Fibroblast of lung (primary cell): ENCODE measurements around the gene NUTM1. TPM values are rescaled to one million over a fixed set of nuclear protein-coding genes. Genes with fewer than 3 reads are reported as not detected.

Source experiments
- DNase-seq, 2 donors: peaks; one replicate each; pipeline versions ENCODE4 v3.0.0 to v3.0.0-alpha.2; 2010; ENCODE audit warnings: low read depth in 2 of 2
- H2AFZ ChIP-seq: 2 replicates; pipeline ENCODE4 v1.5.1; 2012; ENCODE audit warnings: low read length, control low read depth, inconsistent platforms
- H3K27ac ChIP-seq: 2 replicates; pipeline ENCODE4 v1.5.1; 2011; ENCODE audit warnings: low read length, control low read depth; ENCODE audit not compliant: insufficient read depth
- H3K27me3 ChIP-seq: 2 replicates; pipeline ENCODE4 v1.5.1; 2011; ENCODE audit warnings: mild to moderate bottlenecking, low read length; ENCODE audit not compliant: control insufficient read depth, insufficient read depth
- H3K36me3 ChIP-seq: 2 replicates; pipeline ENCODE4 v1.5.1; 2011; ENCODE audit warnings: low read length; ENCODE audit not compliant: control insufficient read depth, insufficient read depth
- H3K4me1 ChIP-seq: 2 replicates; pipeline ENCODE4 v1.5.1; 2011; ENCODE audit warnings: low read length; ENCODE audit not compliant: control insufficient read depth, insufficient read depth; ENCODE audit errors: extremely low read depth
- H3K4me2 ChIP-seq: 2 replicates; pipeline ENCODE4 v1.5.1; 2011; ENCODE audit warnings: low read length, control low read depth; ENCODE audit not compliant: insufficient read depth; ENCODE audit errors: extremely low read depth
- H3K4me3 ChIP-seq, 4 experiments: fragments of 200-600 bp in 1 of 4; sonication (generic) in 1 of 4; replicated peaks in 1 of 4; 2 replicates each; pipeline ENCODE4 v1.5.1; 2011 to 2016; ENCODE audit warnings: low read length in 4 of 4, low read depth in 3 of 4, mild to moderate bottlenecking in 3 of 4, control low read depth in 2 of 4, inconsistent platforms in 1 of 4, mixed read lengths in 1 of 4; ENCODE audit not compliant: insufficient read depth in 1 of 4; ENCODE audit errors: control extremely low read depth in 1 of 4
- H3K79me2 ChIP-seq: 2 replicates; pipeline ENCODE4 v1.5.1; 2012; ENCODE audit warnings: mild to moderate bottlenecking, low read length, inconsistent platforms; ENCODE audit not compliant: control insufficient read depth, insufficient read depth
- H3K9ac ChIP-seq: 2 replicates; pipeline ENCODE4 v1.5.1; 2011; ENCODE audit warnings: mild to moderate bottlenecking, low read length, control low read depth; ENCODE audit not compliant: insufficient read depth
- H3K9me3 ChIP-seq: 2 replicates; pipeline ENCODE4 v1.5.1; 2012; ENCODE audit warnings: low read depth, low read length; ENCODE audit not compliant: control insufficient read depth, insufficient read depth
- H4K20me1 ChIP-seq: 2 replicates; pipeline ENCODE4 v1.5.1; 2011; ENCODE audit warnings: low read length; ENCODE audit not compliant: control insufficient read depth, insufficient read depth; ENCODE audit errors: extremely low read depth
- EZH2 ChIP-seq: IDR thresholded peaks from 2 replicates; pipeline ENCODE4 v1.5.1; 2012; ENCODE audit warnings: low read length, control low read depth, mild to moderate bottlenecking; ENCODE audit errors: missing control alignments
- polyA plus RNA-seq, 2 donors: library from polyadenylated mRNA; depleted of rRNA in 1 of 2; stranded (reverse) in 1 of 2; unstranded in 1 of 2; fragments of >200 nt; gene quantifications; 2 replicates each; pipeline ENCODE4 v1.2.1, GENCODE V29; 2011 to 2012; ENCODE audit warnings: missing spikeins in 1 of 2
- total RNA-seq: library from RNA; depleted of rRNA; stranded (reverse); fragments of >200 nt; gene quantifications from 2 replicates; pipeline ENCODE4 v1.2.1, GENCODE V29; 2014
- TF ChIP-seq, protein P1 (sequence below), 2 donors: IDR thresholded peaks in 1 of 2; conservative IDR thresholded peaks in 1 of 2; 1 replicate in 1 of 2; 2 replicates in 1 of 2; pipeline ENCODE4 v1.5.1; 2011 to 2012; ENCODE audit warnings: low read length in 2 of 2, control low read depth in 1 of 2, inconsistent platforms in 1 of 2, low read depth in 1 of 2, mild to moderate bottlenecking in 1 of 2

The NUTM1 gene
- total and polyA plus RNA-seq, 2 donors (not counting 1 experiment from before 2014, with no cell fraction given): not detected

DNA sequence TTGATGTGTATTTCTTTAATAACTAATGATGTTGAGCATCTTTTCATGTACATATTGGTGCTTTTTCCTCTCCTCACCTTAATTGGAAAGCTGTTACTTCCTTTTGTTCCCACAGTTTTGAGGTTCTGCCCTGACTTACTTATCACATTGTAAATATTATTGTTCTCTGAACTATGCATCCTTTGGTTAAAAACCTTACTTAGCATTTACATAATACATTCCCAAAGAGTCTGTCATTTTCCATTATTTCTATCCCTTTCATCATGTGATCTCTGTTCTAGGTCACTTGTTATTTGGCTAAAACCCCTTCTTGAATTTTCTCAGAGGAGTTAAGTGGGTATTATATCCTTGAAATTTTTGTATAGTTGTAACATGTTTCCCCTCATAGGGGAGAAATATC, 38.5 kb upstream of the NUTM1 start:
- no peak overlapping the region for H3K9ac ChIP-seq
- H3K9me3 ChIP-seq: no peaks in the 10 kb centered on the region
- H3K4me2 ChIP-seq: no peak overlapping the region
- H3K4me3 ChIP-seq: no peak overlapping the region
- no peaks in the 10 kb centered on the region for H3K27me3 ChIP-seq
- H2AFZ ChIP-seq: no peak overlapping the region
- no peaks in the 10 kb centered on the region for H3K79me2 ChIP-seq
- no peak overlapping the region for H3K27ac ChIP-seq
- peak; percentile 82 to 86 for DNase-seq
- TF ChIP-seq EZH2: no peak
- TF ChIP-seq, protein P1, sequence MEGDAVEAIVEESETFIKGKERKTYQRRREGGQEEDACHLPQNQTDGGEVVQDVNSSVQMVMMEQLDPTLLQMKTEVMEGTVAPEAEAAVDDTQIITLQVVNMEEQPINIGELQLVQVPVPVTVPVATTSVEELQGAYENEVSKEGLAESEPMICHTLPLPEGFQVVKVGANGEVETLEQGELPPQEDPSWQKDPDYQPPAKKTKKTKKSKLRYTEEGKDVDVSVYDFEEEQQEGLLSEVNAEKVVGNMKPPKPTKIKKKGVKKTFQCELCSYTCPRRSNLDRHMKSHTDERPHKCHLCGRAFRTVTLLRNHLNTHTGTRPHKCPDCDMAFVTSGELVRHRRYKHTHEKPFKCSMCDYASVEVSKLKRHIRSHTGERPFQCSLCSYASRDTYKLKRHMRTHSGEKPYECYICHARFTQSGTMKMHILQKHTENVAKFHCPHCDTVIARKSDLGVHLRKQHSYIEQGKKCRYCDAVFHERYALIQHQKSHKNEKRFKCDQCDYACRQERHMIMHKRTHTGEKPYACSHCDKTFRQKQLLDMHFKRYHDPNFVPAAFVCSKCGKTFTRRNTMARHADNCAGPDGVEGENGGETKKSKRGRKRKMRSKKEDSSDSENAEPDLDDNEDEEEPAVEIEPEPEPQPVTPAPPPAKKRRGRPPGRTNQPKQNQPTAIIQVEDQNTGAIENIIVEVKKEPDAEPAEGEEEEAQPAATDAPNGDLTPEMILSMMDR (conservative IDR thresholded peaks at IDR 0.05 in 1 of 2, IDR thresholded peaks at IDR 0.05 in 1 of 2; ENCODE audit: low read depth in 1 of 2, low read length in 2 of 2): no peak
- peaks cover 2% of the 10 kb centered on the region for H3K4me1 ChIP-seq
- H4K20me1 ChIP-seq: no peaks in the 10 kb centered on the region
- H3K36me3 ChIP-seq: no peaks in the 10 kb centered on the region

DNA sequence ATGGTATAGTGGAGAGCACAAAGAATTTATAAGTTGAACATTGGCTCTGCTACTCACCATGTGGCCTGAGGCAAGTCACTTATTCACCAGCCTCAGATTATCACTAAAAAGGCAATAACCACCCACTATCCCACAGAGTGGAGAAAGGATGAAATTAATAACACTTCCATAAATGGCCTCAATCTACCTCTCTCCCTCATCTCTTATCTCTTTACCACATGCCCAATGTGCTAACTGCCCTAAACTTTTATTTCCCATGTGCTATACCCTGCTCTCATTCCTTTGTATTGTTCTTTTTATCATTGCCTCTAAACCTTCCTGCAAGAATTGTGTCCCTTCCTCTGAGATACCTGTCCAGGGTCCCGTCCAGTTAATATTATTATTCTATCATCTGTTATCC, 31.6 kb upstream of the NUTM1 start:
- H3K9ac ChIP-seq: no peak overlapping the region
- H3K27me3 ChIP-seq: no peaks in the 10 kb centered on the region
- no peak overlapping the region for H2AFZ ChIP-seq
- H3K36me3 ChIP-seq: no peaks in the 10 kb centered on the region
- no peaks in the 10 kb centered on the region for H4K20me1 ChIP-seq
- no peak for TF ChIP-seq EZH2
- TF ChIP-seq, protein P1 (conservative IDR thresholded peaks at IDR 0.05 in 1 of 2, IDR thresholded peaks at IDR 0.05 in 1 of 2; ENCODE audit: low read depth in 1 of 2, low read length in 2 of 2): no peak
- no peaks in the 10 kb centered on the region for H3K9me3 ChIP-seq
- H3K79me2 ChIP-seq: no peaks in the 10 kb centered on the region
- H3K4me2 ChIP-seq: no peak overlapping the region
- no peak overlapping the region for H3K4me3 ChIP-seq
- no peak overlapping the region for H3K27ac ChIP-seq
- H3K4me1 ChIP-seq: no peaks in the 10 kb centered on the region
- no peak for DNase-seq

DNA sequence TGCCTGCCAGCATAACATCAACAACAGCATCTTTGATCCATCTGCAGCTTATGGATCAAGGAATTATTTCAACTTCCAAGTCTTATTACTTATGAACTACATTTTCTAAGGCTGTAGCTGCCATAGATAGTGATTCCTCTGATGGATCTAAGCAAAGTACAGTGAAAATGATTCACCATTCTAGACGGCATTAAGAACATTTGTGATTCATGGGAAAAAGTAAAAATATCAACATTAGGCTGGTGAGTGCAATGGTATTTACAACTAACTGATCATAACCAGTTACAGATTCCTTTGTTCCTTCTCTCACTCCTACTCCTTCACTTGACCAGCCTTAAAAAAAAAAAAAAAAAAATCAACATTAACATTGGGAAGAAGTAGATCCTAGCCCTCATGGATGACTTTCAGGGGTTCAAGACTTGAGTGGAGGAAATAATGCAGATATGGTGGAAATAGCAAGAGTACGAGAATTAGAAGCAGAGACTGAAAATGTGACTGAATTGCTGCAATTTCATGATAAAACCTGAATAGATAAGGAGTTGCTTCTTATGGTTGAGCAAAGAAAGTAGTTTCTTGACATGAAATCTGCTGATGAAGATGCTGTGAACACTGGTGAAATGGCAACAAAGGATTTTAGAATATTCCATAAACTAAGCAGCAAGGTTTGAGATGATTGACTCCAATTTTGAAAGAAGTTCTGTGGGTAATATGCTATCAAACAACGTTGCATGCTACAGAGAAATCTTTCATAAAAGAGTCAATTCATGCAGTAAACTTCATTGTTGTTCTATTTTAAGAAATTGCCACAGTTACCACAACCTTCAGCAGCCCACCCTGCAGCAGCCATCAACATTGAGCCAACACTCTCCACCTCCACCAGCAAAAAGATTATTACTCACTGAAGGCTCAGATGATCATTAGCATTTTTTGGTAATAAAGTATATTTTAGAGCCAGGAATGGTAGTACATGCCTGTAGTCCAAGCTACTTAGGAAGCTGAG, 28.3 kb upstream of the NUTM1 start:
- no peak for DNase-seq
- no peaks in the 10 kb centered on the region for H3K4me1 ChIP-seq
- TF ChIP-seq, protein P1 (conservative IDR thresholded peaks at IDR 0.05 in 1 of 2, IDR thresholded peaks at IDR 0.05 in 1 of 2; ENCODE audit: low read depth in 1 of 2, low read length in 2 of 2): no peak
- TF ChIP-seq EZH2: no peak
- H3K27me3 ChIP-seq: no peaks in the 10 kb centered on the region
- H3K9ac ChIP-seq: no peak overlapping the region
- H2AFZ ChIP-seq: no peak overlapping the region
- H3K9me3 ChIP-seq: no peaks in the 10 kb centered on the region
- H3K36me3 ChIP-seq: no peaks in the 10 kb centered on the region
- H3K4me3 ChIP-seq: no peak overlapping the region
- H3K79me2 ChIP-seq: no peaks in the 10 kb centered on the region
- no peaks in the 10 kb centered on the region for H4K20me1 ChIP-seq
- no peak overlapping the region for H3K4me2 ChIP-seq
- no peak overlapping the region for H3K27ac ChIP-seq
